Loucy (cell line): ENCODE measurements around the gene LSM14B.

Experiments
- H2AFZ ChIP-seq: fragments of 200-600 bp; sonication (generic); 2 replicates; pipeline ENCODE4 v1.6.0; 2016; ENCODE audit warnings: antibody characterized with exemption, mild to moderate bottlenecking, low read length, moderate library complexity
- H3F3A ChIP-seq: fragments of 200-600 bp; 2 replicates; pipeline ENCODE4 v1.6.0; 2016; ENCODE audit warnings: antibody characterized with exemption, low read depth, mild to moderate bottlenecking
- H3K27me3 ChIP-seq: fragments of 200-600 bp; sonication (generic); 2 replicates; pipeline ENCODE4 v1.6.1; 2014; ENCODE audit warnings: low read length, mild to moderate bottlenecking; ENCODE audit not compliant: insufficient read depth, poor library complexity, severe bottlenecking
- H3K36me3 ChIP-seq: fragments of 200-600 bp; sonication (generic); 2 replicates; pipeline ENCODE4 v1.6.1; 2016; ENCODE audit warnings: low read length; ENCODE audit not compliant: insufficient read depth
- H3K4me1 ChIP-seq: fragments of 200-600 bp; sonication (generic); 2 replicates; pipeline ENCODE4 v1.5.1; 2014; ENCODE audit warnings: low read length, mild to moderate bottlenecking; ENCODE audit not compliant: insufficient read depth, poor library complexity, severe bottlenecking
- H3K4me2 ChIP-seq: fragments of 200-600 bp; sonication (generic); 2 replicates; pipeline ENCODE4 v1.6.0; 2014; ENCODE audit warnings: antibody characterized with exemption, low read length, low read depth, mild to moderate bottlenecking; ENCODE audit not compliant: poor library complexity, severe bottlenecking
- H3K4me3 ChIP-seq: fragments of 200-600 bp; sonication (generic); 2 replicates; pipeline ENCODE4 v1.5.1; 2014; ENCODE audit warnings: low read length, mild to moderate bottlenecking, mixed read lengths; ENCODE audit not compliant: poor library complexity, severe bottlenecking
- H3K79me2 ChIP-seq: fragments of 200-600 bp; sonication (generic); 2 replicates; pipeline ENCODE4 v1.6.1; 2014; ENCODE audit warnings: low read length; ENCODE audit not compliant: insufficient read depth
- H3K9ac ChIP-seq: fragments of 200-600 bp; sonication (generic); 2 replicates; pipeline ENCODE4 v1.6.0; 2014; ENCODE audit warnings: mild to moderate bottlenecking, low read depth, low read length, moderate library complexity; ENCODE audit not compliant: poor library complexity, severe bottlenecking
- H3K9me2 ChIP-seq: fragments of 200-600 bp; sonication (generic); replicated peaks from 2 replicates; pipeline ENCODE4 v1.6.1; 2016; ENCODE audit warnings: low read depth, low read length, mixed read lengths
- H3K9me3 ChIP-seq: fragments of 200-600 bp; sonication (generic); 2 replicates; pipeline ENCODE4 v1.6.1; 2014; ENCODE audit warnings: mild to moderate bottlenecking, antibody characterized with exemption, low read length, low read depth; ENCODE audit not compliant: insufficient read depth
- H4K20me1 ChIP-seq: fragments of 200-600 bp; sonication (generic); 2 replicates; pipeline ENCODE4 v1.6.0; 2014; ENCODE audit warnings: antibody characterized with exemption, low read length, mild to moderate bottlenecking; ENCODE audit not compliant: insufficient read depth, poor library complexity, severe bottlenecking
- CTCF ChIP-seq: fragments of 200-600 bp; sonication (generic); conservative IDR thresholded peaks from 2 replicates; pipeline ENCODE4 v1.5.1; 2014; ENCODE audit warnings: mild to moderate bottlenecking, antibody characterized with exemption, low read length
- EZH2phosphoT487 ChIP-seq: fragments of 200-600 bp; IDR thresholded peaks from 2 replicates; pipeline ENCODE4 v1.6.1; 2018; ENCODE audit warnings: antibody characterized with exemption, mild to moderate bottlenecking, moderate library complexity, borderline replicate concordance

LSM14B gene

GRCh38 chr20:62174870-62175624 is 52.8 kb downstream of the LSM14B start:
- no peaks in the 10 kb centered on the region for H3F3A ChIP-seq
- no peaks in the 10 kb centered on the region for H3K27me3 ChIP-seq
- no peaks in the 10 kb centered on the region for H3K79me2 ChIP-seq
- no peaks in the 10 kb centered on the region for H4K20me1 ChIP-seq
- no peak overlapping the region for H3K4me2 ChIP-seq
- H3K9me2 ChIP-seq, result no peaks in the 10 kb centered on the region
- no peak overlapping the region for H2AFZ ChIP-seq
- H3K36me3 ChIP-seq, result peaks cover 12% of the 10 kb centered on the region; the same call in 1 of the 2 replicates
- H3K9me3 ChIP-seq, result no peaks in the 10 kb centered on the region
- H3K4me3 ChIP-seq, result no peak overlapping the region
- H3K4me1 ChIP-seq, result no peaks in the 10 kb centered on the region
- H3K9ac ChIP-seq, result no peak overlapping the region
- TF ChIP-seq EZH2phosphoT487 (no peak), CTCF (no peak)

DNA sequence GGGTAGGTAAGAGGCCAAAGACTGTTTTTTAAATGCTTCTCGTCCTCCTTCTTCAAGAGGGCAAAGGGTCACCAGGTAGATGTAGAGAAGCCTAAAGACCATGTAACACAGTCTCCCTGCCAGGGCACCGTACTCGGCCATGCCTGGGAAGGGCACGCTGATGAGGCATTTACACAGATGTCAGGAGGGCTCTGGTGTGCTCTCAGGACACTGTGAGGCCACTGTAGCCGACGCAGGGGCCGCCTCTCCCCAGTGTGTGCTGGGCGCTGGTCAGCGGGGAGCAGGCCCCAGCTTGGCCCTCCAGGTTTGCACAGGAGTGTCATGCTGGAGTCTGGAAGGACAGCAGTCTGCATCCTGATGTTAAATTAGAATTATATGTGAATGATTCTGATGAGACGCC is 53.4 kb downstream of the LSM14B start:
- H4K20me1 ChIP-seq, result no peaks in the 10 kb centered on the region
- no peak overlapping the region for H2AFZ ChIP-seq
- TF ChIP-seq EZH2phosphoT487 (no peak), CTCF (no peak)
- H3K9ac ChIP-seq, result no peak overlapping the region
- H3F3A ChIP-seq, result no peaks in the 10 kb centered on the region
- peaks cover 16% of the 10 kb centered on the region; the same call in 1 of the 2 replicates for H3K36me3 ChIP-seq
- no peak overlapping the region for H3K4me3 ChIP-seq
- H3K27me3 ChIP-seq, result no peaks in the 10 kb centered on the region
- no peaks in the 10 kb centered on the region for H3K9me2 ChIP-seq
- H3K9me3 ChIP-seq, result no peaks in the 10 kb centered on the region
- H3K4me2 ChIP-seq, result no peak overlapping the region
- H3K4me1 ChIP-seq, result no peaks in the 10 kb centered on the region
- H3K79me2 ChIP-seq, result no peaks in the 10 kb centered on the region

GRCh38 chr20:62176866-62177265 is 54.6 kb downstream of the LSM14B start:
- peaks cover 16% of the 10 kb centered on the region; the same call in 1 of the 2 replicates for H3K36me3 ChIP-seq
- no peak overlapping the region for H3K4me2 ChIP-seq
- no peaks in the 10 kb centered on the region for H3K9me2 ChIP-seq

More at GRCh38 chr20:62176866-62177265, 54.6 kb downstream of the LSM14B start:
- Histone ChIP-seq H3K79me2 (peaks cover 2% of the 10 kb centered on the region), H3K27me3 (no peaks in the 10 kb centered on the region), H3K4me1 (peaks cover 3% of the 10 kb centered on the region), H2AFZ (no peak overlapping the region), H3K4me3 (no peak overlapping the region), H3F3A (no peaks in the 10 kb centered on the region; the same call in 1 of the 2 replicates), H4K20me1 (no peaks in the 10 kb centered on the region), H3K9ac (no peak overlapping the region), H3K9me3 (no peaks in the 10 kb centered on the region)
- TF ChIP-seq CTCF (no peak), EZH2phosphoT487 (no peak)
